ENCODE measurements around the gene TSPAN7. TPM values are rescaled to one million over a fixed set of nuclear protein-coding genes. Genes with fewer than 3 reads are reported as not detected.

TSPAN7 gene
- total and polyA plus RNA-seq, 9 of the 15 experiments (the other 6 are each of a cell fraction or from before 2014, with no cell fraction given), result 0.07 to 0.29 (median 0.12) TPM; not detected in 1

DNA sequence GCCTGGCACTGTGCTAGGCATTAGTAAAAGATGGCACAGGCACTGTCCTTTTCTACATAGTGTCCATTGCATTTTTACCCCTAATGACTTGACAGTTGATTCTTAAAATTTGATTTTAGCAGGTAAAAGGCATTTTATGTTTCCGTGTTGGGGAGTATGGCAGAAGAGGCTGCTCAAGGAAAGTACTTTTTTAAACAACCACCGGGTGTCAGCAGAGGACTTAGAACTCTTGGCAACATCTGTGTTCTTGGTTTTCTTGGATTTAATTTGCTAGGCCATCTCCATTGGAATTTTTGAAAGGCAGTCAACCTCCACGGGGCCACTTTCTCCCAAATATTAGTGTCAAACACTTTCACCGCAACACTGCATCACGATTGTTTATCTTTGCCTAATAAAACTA, 102.9 kb downstream of the TSPAN7 start (continued):
- TF ChIP-seq, protein P1, sequence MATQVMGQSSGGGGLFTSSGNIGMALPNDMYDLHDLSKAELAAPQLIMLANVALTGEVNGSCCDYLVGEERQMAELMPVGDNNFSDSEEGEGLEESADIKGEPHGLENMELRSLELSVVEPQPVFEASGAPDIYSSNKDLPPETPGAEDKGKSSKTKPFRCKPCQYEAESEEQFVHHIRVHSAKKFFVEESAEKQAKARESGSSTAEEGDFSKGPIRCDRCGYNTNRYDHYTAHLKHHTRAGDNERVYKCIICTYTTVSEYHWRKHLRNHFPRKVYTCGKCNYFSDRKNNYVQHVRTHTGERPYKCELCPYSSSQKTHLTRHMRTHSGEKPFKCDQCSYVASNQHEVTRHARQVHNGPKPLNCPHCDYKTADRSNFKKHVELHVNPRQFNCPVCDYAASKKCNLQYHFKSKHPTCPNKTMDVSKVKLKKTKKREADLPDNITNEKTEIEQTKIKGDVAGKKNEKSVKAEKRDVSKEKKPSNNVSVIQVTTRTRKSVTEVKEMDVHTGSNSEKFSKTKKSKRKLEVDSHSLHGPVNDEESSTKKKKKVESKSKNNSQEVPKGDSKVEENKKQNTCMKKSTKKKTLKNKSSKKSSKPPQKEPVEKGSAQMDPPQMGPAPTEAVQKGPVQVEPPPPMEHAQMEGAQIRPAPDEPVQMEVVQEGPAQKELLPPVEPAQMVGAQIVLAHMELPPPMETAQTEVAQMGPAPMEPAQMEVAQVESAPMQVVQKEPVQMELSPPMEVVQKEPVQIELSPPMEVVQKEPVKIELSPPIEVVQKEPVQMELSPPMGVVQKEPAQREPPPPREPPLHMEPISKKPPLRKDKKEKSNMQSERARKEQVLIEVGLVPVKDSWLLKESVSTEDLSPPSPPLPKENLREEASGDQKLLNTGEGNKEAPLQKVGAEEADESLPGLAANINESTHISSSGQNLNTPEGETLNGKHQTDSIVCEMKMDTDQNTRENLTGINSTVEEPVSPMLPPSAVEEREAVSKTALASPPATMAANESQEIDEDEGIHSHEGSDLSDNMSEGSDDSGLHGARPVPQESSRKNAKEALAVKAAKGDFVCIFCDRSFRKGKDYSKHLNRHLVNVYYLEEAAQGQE (IDR thresholded peaks at IDR 0.05; ENCODE audit: borderline replicate concordance), result peak; percentile 44; the same call in 1 of the 2 replicates
- TF ChIP-seq, protein P1 (CRISPR knock-in tag; IDR thresholded peaks at IDR 0.05; ENCODE audit: low read depth), result no peak
- peak; percentile 63 to 74 for TF ChIP-seq RAD21 (CRISPR knock-in tag; conservative IDR thresholded peaks at IDR 0.05 in 1 of 2, IDR thresholded peaks at IDR 0.05 in 1 of 2)
- TF ChIP-seq, protein P2, sequence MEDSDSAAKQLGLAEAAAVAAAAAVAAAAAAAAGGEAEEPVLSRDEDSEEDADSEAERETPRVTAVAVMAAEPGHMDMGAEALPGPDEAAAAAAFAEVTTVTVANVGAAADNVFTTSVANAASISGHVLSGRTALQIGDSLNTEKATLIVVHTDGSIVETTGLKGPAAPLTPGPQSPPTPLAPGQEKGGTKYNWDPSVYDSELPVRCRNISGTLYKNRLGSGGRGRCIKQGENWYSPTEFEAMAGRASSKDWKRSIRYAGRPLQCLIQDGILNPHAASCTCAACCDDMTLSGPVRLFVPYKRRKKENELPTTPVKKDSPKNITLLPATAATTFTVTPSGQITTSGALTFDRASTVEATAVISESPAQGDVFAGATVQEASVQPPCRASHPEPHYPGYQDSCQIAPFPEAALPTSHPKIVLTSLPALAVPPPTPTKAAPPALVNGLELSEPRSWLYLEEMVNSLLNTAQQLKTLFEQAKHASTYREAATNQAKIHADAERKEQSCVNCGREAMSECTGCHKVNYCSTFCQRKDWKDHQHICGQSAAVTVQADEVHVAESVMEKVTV (CRISPR knock-in tag; IDR thresholded peaks at IDR 0.05), result peak; percentile 44; the same call in 1 of the 2 replicates
- TF ChIP-seq SMC3 (conservative IDR thresholded peaks at IDR 0.05; ENCODE audit: insufficient read depth, low read depth, low read length), result peak; percentile 28; the same call in 1 of the 2 replicates
